Activated CD8-positive, alpha-beta memory T cell treated with anti-CD3 and anti-CD28 coated beads for 1 hour (primary cell): ENCODE measurements around the gene KCNH5.
"Not testable (repeated sequence)": the region's sequence is repeated elsewhere in the genome, so short reads cannot be mapped to it uniquely, and the experiment has no call there.

Experiments
- DNase-seq, 2 donors: peaks; one replicate each; pipeline ENCODE4 v3.0.0-alpha.2; 2020; ENCODE audit warnings: low read depth in 1 of 2; ENCODE audit errors: extremely low read depth in 1 of 2

The KCNH5 gene

GRCh38 chr14:62768753-62769152 is 276.5 kb downstream of the KCNH5 start:
- DNase-seq = no peak

- DNase-seq = no peak
Measured at GRCh38 chr14:62763951-62764350, 281.3 kb downstream of the KCNH5 start.

GRCh38 chr14:62759796-62760195 is 285.5 kb downstream of the KCNH5 start:
- no peak for DNase-seq

- not testable (repeated sequence) for DNase-seq
Measured at GRCh38 chr14:62746881-62747280, 298.4 kb downstream of the KCNH5 start.

GRCh38 chr14:62745496-62745895 is 299.8 kb downstream of the KCNH5 start:
- DNase-seq = no peak

- DNase-seq = no peak
Measured at GRCh38 chr14:62743560-62743959, 301.7 kb downstream of the KCNH5 start.

GRCh38 chr14:62743118-62743517 is 302.1 kb downstream of the KCNH5 start:
- no peak for DNase-seq

GRCh38 chr14:62739647-62740046 is 305.6 kb downstream of the KCNH5 start:
- DNase-seq = no peak

- no peak for DNase-seq
Measured at GRCh38 chr14:62736048-62737043, 308.9 kb downstream of the KCNH5 start.

GRCh38 chr14:62734831-62735230 is 310.4 kb downstream of the KCNH5 start:
- no peak for DNase-seq

- DNase-seq = no peak
Measured at GRCh38 chr14:62722406-62722805, 322.9 kb downstream of the KCNH5 start.

GRCh38 chr14:62718629-62719028 is 326.6 kb downstream of the KCNH5 start:
- DNase-seq = no peak

GRCh38 chr14:62711351-62712023 is 333.8 kb downstream of the KCNH5 start:
- DNase-seq = no peak

- no peak for DNase-seq
Measured at GRCh38 chr14:62710811-62711210, 334.4 kb downstream of the KCNH5 start.

GRCh38 chr14:62709773-62710172 is 335.5 kb downstream of the KCNH5 start:
- no peak for DNase-seq

- no peak for DNase-seq
Measured at GRCh38 chr14:62706217-62706616, 339.0 kb downstream of the KCNH5 start.

GRCh38 chr14:62697461-62697860 is 347.8 kb downstream of the KCNH5 start:
- no peak for DNase-seq

- no peak for DNase-seq
Measured at GRCh38 chr14:62696929-62697328, 348.3 kb downstream of the KCNH5 start.

GRCh38 chr14:62696331-62696924 is 348.8 kb downstream of the KCNH5 start:
- no peak for DNase-seq

- DNase-seq = no peak
Measured at GRCh38 chr14:62694075-62694474, 351.2 kb downstream of the KCNH5 start.

- DNase-seq = no peak
Measured at GRCh38 chr14:62692490-62693106, 352.7 kb downstream of the KCNH5 start.
